Cardiac muscle cell (in vitro differentiated cells and primary cell): ENCODE measurements around the gene ZNF277. TPM values are rescaled to one million over a fixed set of nuclear protein-coding genes. Genes with fewer than 3 reads are reported as not detected.
A peak's percentile ranks its signal among the peaks of the same experiment; 100 is the strongest.

Experiments
- DNase-seq, 2 donors: peaks; one replicate each; pipeline versions ENCODE4 v3.0.0 to v3.0.0-alpha.2; 2010 to 2017; ENCODE audit warnings: low read depth in 1 of 2, low spot score in 1 of 2
- H3K27ac ChIP-seq: fragments of 200-600 bp; sonication (generic); 2 replicates; pipeline ENCODE4 v1.5.1; 2016
- H3K27me3 ChIP-seq: fragments of 200-600 bp; sonication (generic); 2 replicates; pipeline ENCODE4 v1.6.0; 2016; ENCODE audit warnings: control low read depth
- H3K36me3 ChIP-seq: fragments of 200-600 bp; sonication (generic); 2 replicates; pipeline ENCODE4 v1.5.1; 2016; ENCODE audit warnings: control low read depth
- H3K4me1 ChIP-seq: fragments of 200-600 bp; sonication (generic); 2 replicates; pipeline ENCODE4 v1.8.1; 2017; ENCODE audit warnings: low read depth, mild to moderate bottlenecking, mixed run types
- H3K4me3 ChIP-seq: fragments of 200-600 bp; sonication (generic); 2 replicates; pipeline ENCODE4 v1.5.1; 2016; ENCODE audit warnings: mild to moderate bottlenecking
- H3K9me3 ChIP-seq: fragments of 200-600 bp; sonication (generic); 2 replicates; pipeline ENCODE4 v1.5.1; 2017; ENCODE audit warnings: low read depth, mild to moderate bottlenecking, control low read depth
- polyA plus RNA-seq: library from polyadenylated mRNA; unstranded; fragments of >200 nt; fragmentation: Nextera tagmentation; extraction: Ambion mirVana; gene quantifications from 2 replicates; pipeline ENCODE4 v1.2.1, GENCODE V29; 2016
- total RNA-seq: library from RNA; depleted of rRNA; stranded (reverse); fragments of >200 nt; gene quantifications from 2 replicates; pipeline ENCODE4 v1.2.3, GENCODE V29; 2016
- TF ChIP-seq, protein P1 (sequence below): IDR thresholded peaks from 2 replicates; pipeline ENCODE4 v1.5.1; 2012; ENCODE audit warnings: low read depth, mild to moderate bottlenecking, low read length

Gene ZNF277
- total and polyA plus RNA-seq, 2 experiments from 2014 or later = 9.8 to 22.6 TPM

DNA sequence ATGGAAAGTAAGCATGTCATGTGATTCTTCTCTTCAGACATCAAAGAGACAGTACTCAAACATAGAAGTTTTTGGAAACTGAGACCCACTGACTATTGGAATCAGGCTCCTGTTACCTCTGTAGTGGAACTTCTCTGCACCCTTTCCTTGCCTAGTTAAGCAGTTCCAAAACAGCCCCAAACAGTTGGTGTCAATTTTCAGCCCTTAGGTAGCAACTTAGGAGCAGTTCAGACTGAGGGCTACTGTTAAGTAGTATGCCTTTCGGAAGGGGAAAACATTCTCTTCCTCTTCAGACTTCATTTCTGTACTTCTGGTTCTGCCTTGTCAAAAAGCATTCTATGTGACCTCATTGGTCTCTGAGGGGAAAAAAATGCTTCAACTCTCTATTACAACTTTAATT is 85.7 kb downstream of the ZNF277 start:
- H3K4me3 ChIP-seq = no peak overlapping the region
- no peaks in the 10 kb centered on the region for H3K27me3 ChIP-seq
- no peak overlapping the region for H3K27ac ChIP-seq

DNA sequence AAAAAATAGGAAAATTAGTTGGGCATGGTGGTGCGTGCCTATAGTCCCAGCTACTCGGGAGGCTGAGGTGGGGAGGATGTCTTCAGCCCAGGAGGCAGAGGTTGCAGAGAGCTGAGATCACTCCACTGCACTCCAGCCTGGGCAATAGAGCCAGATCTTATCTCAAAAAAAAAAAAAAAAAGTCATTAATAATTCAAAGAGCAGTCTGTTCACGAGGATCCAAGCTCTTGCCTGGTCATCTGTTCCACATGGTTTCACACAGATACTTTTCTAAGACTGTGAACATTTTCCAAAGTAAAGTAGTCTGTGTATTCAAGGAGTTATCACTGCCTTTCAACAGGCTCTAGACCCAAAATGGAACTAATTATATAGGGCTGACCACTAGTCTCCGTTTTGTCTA is 86.9 kb downstream of the ZNF277 start:
- H3K4me3 ChIP-seq = no peak overlapping the region
- no peaks in the 10 kb centered on the region for H3K9me3 ChIP-seq
- H3K36me3 ChIP-seq = no peaks in the 10 kb centered on the region
- H3K4me1 ChIP-seq = no peaks in the 10 kb centered on the region
- no peak for DNase-seq
- H3K27me3 ChIP-seq = no peaks in the 10 kb centered on the region
- TF ChIP-seq, protein P1, sequence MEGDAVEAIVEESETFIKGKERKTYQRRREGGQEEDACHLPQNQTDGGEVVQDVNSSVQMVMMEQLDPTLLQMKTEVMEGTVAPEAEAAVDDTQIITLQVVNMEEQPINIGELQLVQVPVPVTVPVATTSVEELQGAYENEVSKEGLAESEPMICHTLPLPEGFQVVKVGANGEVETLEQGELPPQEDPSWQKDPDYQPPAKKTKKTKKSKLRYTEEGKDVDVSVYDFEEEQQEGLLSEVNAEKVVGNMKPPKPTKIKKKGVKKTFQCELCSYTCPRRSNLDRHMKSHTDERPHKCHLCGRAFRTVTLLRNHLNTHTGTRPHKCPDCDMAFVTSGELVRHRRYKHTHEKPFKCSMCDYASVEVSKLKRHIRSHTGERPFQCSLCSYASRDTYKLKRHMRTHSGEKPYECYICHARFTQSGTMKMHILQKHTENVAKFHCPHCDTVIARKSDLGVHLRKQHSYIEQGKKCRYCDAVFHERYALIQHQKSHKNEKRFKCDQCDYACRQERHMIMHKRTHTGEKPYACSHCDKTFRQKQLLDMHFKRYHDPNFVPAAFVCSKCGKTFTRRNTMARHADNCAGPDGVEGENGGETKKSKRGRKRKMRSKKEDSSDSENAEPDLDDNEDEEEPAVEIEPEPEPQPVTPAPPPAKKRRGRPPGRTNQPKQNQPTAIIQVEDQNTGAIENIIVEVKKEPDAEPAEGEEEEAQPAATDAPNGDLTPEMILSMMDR = no peak
- no peak overlapping the region for H3K27ac ChIP-seq

More for the DNA sequence above, 85.7 kb downstream of the ZNF277 start:
- Histone ChIP-seq H3K4me1 (no peaks in the 10 kb centered on the region), H3K36me3 (no peaks in the 10 kb centered on the region), H3K9me3 (no peaks in the 10 kb centered on the region)
- TF ChIP-seq, protein P1 = no peak
- peak in 1 of 2 donors; percentile 5 for DNase-seq

- H3K9me3 ChIP-seq = no peaks in the 10 kb centered on the region
- no peaks in the 10 kb centered on the region for H3K36me3 ChIP-seq
- TF ChIP-seq, protein P1 = no peak
- H3K4me3 ChIP-seq = no peak overlapping the region
- DNase-seq = peak in 1 of 2 donors; percentile 31
- no peak overlapping the region for H3K27ac ChIP-seq
- H3K4me1 ChIP-seq = no peaks in the 10 kb centered on the region
- no peaks in the 10 kb centered on the region for H3K27me3 ChIP-seq
These were observed 89.9 kb downstream of the ZNF277 start for GRCh38 chr7:112296432-112296831.

DNA sequence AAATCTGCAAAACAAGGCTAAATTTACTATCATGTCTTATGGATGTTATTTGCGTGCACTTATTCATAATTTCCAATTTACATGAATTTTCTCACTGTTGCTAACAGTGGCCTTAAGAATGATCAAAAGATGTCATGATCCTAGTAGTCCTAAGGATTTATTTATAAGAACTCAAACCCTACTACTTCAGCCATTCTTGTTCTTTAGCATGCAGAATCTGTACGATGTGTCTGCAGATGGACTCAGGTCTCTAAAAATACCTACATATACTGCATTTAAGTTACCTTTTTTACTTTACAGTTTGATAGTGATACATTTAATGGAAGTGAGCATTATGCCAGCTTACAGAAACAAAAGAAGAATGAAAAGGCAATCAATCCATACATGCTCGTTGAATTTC is 91.2 kb downstream of the ZNF277 start:
- H3K9me3 ChIP-seq = no peaks in the 10 kb centered on the region
- no peak for DNase-seq
- TF ChIP-seq, protein P1 = no peak
- H3K4me3 ChIP-seq = no peak overlapping the region
- no peaks in the 10 kb centered on the region for H3K4me1 ChIP-seq
- no peaks in the 10 kb centered on the region for H3K36me3 ChIP-seq
- no peak overlapping the region for H3K27ac ChIP-seq
- H3K27me3 ChIP-seq = no peaks in the 10 kb centered on the region

DNA sequence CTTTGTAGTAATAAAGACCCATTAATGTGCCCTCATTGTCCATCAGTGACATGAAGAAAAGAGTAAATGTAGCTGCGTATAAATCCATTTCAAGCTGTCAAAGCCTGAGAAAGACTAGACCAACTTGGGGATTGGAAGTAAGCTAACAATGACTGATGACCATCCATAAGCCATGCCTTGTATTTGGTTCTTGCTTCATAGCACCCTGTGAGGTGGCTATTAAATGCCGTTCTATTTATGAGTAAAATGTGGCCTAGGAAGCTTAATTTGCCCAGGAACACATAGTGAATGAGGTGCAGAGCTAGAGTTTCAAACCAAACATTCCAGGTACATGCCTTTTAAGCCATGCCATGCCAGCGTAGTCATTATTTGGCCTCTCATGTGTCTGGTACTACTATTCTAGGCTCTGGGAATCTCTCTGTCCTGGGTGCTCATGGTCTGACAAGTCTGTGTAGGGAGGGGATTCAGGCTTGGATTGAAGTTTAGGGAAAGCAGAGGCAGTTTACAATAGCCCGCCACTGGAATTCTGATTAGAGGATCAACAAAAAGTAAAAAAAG is 92.1 kb downstream of the ZNF277 start:
- DNase-seq = no peak
- Histone ChIP-seq H3K4me3 (no peak overlapping the region), H3K9me3 (no peaks in the 10 kb centered on the region), H3K36me3 (no peaks in the 10 kb centered on the region), H3K27me3 (no peaks in the 10 kb centered on the region), H3K4me1 (no peaks in the 10 kb centered on the region), H3K27ac (no peak overlapping the region)
- TF ChIP-seq, protein P1 = no peak

DNA sequence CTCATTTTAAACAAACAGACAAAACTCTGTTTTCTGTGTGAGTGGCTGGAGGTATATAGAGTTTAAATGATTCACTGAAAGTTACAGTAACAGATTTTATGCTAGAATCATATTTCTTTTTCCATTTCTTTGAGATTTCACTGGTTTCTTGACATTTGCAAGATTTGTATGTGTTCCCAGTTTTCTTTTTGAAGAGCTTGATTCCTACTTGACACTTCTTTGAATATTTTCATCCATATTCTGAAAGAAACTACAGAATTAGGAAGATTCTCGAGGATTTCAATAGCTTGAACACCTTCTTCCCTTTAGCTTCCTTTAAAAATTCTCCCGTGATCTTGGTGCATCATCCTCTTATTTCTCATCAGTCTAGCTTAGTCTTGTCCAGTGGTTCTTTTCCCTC is 93.6 kb downstream of the ZNF277 start:
- no peak for DNase-seq
- no peak overlapping the region for H3K4me3 ChIP-seq
- H3K36me3 ChIP-seq = no peaks in the 10 kb centered on the region
- no peaks in the 10 kb centered on the region for H3K4me1 ChIP-seq
- H3K27me3 ChIP-seq = no peaks in the 10 kb centered on the region
- H3K9me3 ChIP-seq = no peaks in the 10 kb centered on the region
- TF ChIP-seq, protein P1 = no peak
- H3K27ac ChIP-seq = no peak overlapping the region
